GM12878 (cell line): ENCODE results near the gene HOXA2. TPM values are rescaled to one million over a fixed set of nuclear protein-coding genes. Genes with fewer than 3 reads are reported as not detected.

Experiments used
- ATAC-seq: fragments of 200-7000 bp; cut with Tn5 transposase; 3 replicates; pipeline ENCODE4 v1.9.1; 2020; ENCODE audit warnings: mild to moderate bottlenecking, moderate library complexity
- BruUV-seq: library from RNA; stranded (reverse); fragments of 400-500 nt; replicated peaks from 2 replicates; lab custom pipeline; 2021; lab: Mats Ljungman, UMichigan
- CTCF ChIA-PET: fragments of 300-600 bp; sonication (Branson Sonifier 250); formaldehyde crosslinking; extraction: SDS; loops from one replicate; lab custom pipeline; 2021; ENCODE audit warnings: inconsistent platforms; lab: Yijun Ruan, JAX
- POLR2A ChIA-PET: fragments of 350-600 bp; formaldehyde crosslinking; extraction: SDS; loops from one replicate; lab custom pipeline; 2021; ENCODE audit warnings: inconsistent platforms; lab: Charles Lee
- RAD21 ChIA-PET: fragments of 300-600 bp; sonication (Branson Sonifier 250); formaldehyde crosslinking; loops from one replicate; lab custom pipeline; 2023; ENCODE audit warnings: antibody characterized with exemption; ENCODE audit not compliant: unreplicated experiment; lab: Charles Lee
- SMC1A ChIA-PET: fragments of 300-600 bp; sonication (Branson Sonifier 250); formaldehyde crosslinking; loops from one replicate; lab custom pipeline; 2023; ENCODE audit not compliant: unreplicated experiment, uncharacterized antibody; lab: Charles Lee
- DNase-seq: peaks from one replicate; pipeline ENCODE4 v3.0.0-alpha.2; 2011; ENCODE audit warnings: low read depth, low spot score
- FAIRE-seq: peaks from 3 replicates; lab custom pipeline; 2011; peaks lifted over from hg19 to GRCh38; lab: Jason Lieb, UNC
- H2AFZ ChIP-seq: 2 replicates; pipeline ENCODE4 v1.6.0; 2011; ENCODE audit warnings: low read depth, low read length, control low read depth; ENCODE audit not compliant: control insufficient read depth
- H3K27ac ChIP-seq: 2 replicates; pipeline ENCODE4 v1.5.1; 2011; ENCODE audit warnings: control low read depth; ENCODE audit not compliant: control insufficient read depth, insufficient read depth
- H3K27me3 ChIP-seq, 2 experiments: replicated peaks in 1 of 2; 2 replicates each; pipeline versions ENCODE4 v1.6.0 to v1.6.1; 2011; ENCODE audit warnings: low read length in 1 of 2; ENCODE audit not compliant: control insufficient read depth in 2 of 2, insufficient read depth in 2 of 2
- H3K36me3 ChIP-seq, 2 experiments: 2 replicates each; pipeline ENCODE4 v1.5.1; 2011; ENCODE audit warnings: low read length in 1 of 2; ENCODE audit not compliant: control insufficient read depth in 2 of 2, insufficient read depth in 2 of 2
- H3K4me1 ChIP-seq: 2 replicates; pipeline ENCODE4 v1.6.1; 2011; ENCODE audit warnings: mild to moderate bottlenecking, low read length, moderate library complexity, mixed read lengths; ENCODE audit not compliant: control insufficient read depth, insufficient read depth
- H3K4me2 ChIP-seq: 2 replicates; pipeline ENCODE4 v1.6.0; 2011; ENCODE audit warnings: control low read depth; ENCODE audit not compliant: control insufficient read depth, insufficient read depth
- H3K4me3 ChIP-seq: fragments of 200-600 bp; sonication (generic); 2 replicates; pipeline ENCODE4 v1.5.1; 2016
- H3K79me2 ChIP-seq: 2 replicates; pipeline ENCODE4 v1.6.0; 2011; ENCODE audit warnings: low read length; ENCODE audit not compliant: control insufficient read depth, insufficient read depth
- H3K9ac ChIP-seq: 2 replicates; pipeline ENCODE4 v1.8.0; 2011; ENCODE audit warnings: low read length, control low read depth, mixed read lengths; ENCODE audit not compliant: control insufficient read depth, insufficient read depth
- H3K9me3 ChIP-seq: replicated peaks from 3 replicates; pipeline ENCODE4 v1.5.1; 2011; ENCODE audit warnings: mild to moderate bottlenecking, low read length; ENCODE audit not compliant: control insufficient read depth, insufficient read depth
- H4K20me1 ChIP-seq: 2 replicates; pipeline ENCODE4 v1.6.0; 2011; ENCODE audit not compliant: control insufficient read depth, insufficient read depth
- GABPA ChIP-seq: IDR thresholded peaks from 2 replicates; pipeline ENCODE4 v1.6.1; 2014; ENCODE audit warnings: antibody characterized with exemption, low read depth, mild to moderate bottlenecking, inconsistent platforms
- JUNB ChIP-seq: IDR thresholded peaks from 2 replicates; pipeline ENCODE4 v1.6.1; 2016; ENCODE audit warnings: antibody characterized with exemption, mild to moderate bottlenecking
- MTA3 ChIP-seq: IDR thresholded peaks from 2 replicates; pipeline ENCODE4 v1.6.1; 2012; ENCODE audit warnings: low read length, inconsistent platforms, borderline replicate concordance
- MYC ChIP-seq: IDR thresholded peaks from 2 replicates; pipeline ENCODE4 v1.6.1; 2011; ENCODE audit warnings: mild to moderate bottlenecking, low read length, moderate library complexity, inconsistent platforms; ENCODE audit not compliant: insufficient read depth, insufficient replicate concordance, insufficient read length, severe bottlenecking
- NBN ChIP-seq: fragments of 450-650 bp; IDR thresholded peaks from 2 replicates; pipeline ENCODE4 v1.6.1; 2016
- NR2C2 ChIP-seq: IDR thresholded peaks from 2 replicates; pipeline ENCODE4 v1.6.1; 2011; ENCODE audit warnings: borderline replicate concordance, low read depth; ENCODE audit not compliant: control insufficient read depth, insufficient read length
- SREBF2 ChIP-seq: IDR thresholded peaks from 2 replicates; pipeline ENCODE4 v1.6.1; 2012; ENCODE audit warnings: mild to moderate bottlenecking, low read length
- SUPT20H ChIP-seq: IDR thresholded peaks from 2 replicates; pipeline ENCODE4 v1.6.1; 2011; ENCODE audit warnings: low read depth, mild to moderate bottlenecking, low read length, moderate library complexity, borderline replicate concordance; ENCODE audit not compliant: control insufficient read depth
- ZNF207 ChIP-seq: fragments of 450-650 bp; IDR thresholded peaks from 2 replicates; pipeline ENCODE4 v1.6.1; 2014; ENCODE audit warnings: antibody characterized with exemption, mild to moderate bottlenecking, borderline replicate concordance
- WGBS: methylation state at CpG from one replicate; pipeline ENCODE4 v1.1.6; 2016; ENCODE audit warnings: low lambda C conversion rate; ENCODE audit not compliant: insufficient replicate concordance, insufficient coverage; ENCODE audit errors: missing lambda C conversion rate; 5-methylcytosine and 5-hydroxymethylcytosine counted together
- in situ Hi-C: fragments of 300-500 bp; cut with MboI; formaldehyde crosslinking; loops from 9 replicates; pipeline ENCODE4 v1.14.3; 2018; ENCODE audit warnings: mixed read lengths
- intact Hi-C: fragments of 100-400 bp; cut with micrococcal nuclease; formaldehyde crosslinking; loops from one replicate; pipeline ENCODE4 v1.14.2; 2022; ENCODE audit not compliant: unreplicated experiment
- polyA plus RNA-seq, 11 experiments: library from polyadenylated mRNA; depleted of rRNA in 4 of 11; unstranded in 6 of 11; stranded (reverse) in 5 of 11; fragments of >200 nt; fragmentation: Nextera tagmentation in 4 of 11; fragmentation: Illumina TruSeq in 1 of 11; extraction: Ambion mirVana in 4 of 11; extraction: Trizol in 1 of 11; gene quantifications; 1 replicate in 1 of 11; 2 replicates in 10 of 11; pipeline versions ENCODE4 v1.2.1 to v1.2.3, GENCODE V29; 2011 to 2016; ENCODE audit warnings: inconsistent platforms in 2 of 11, missing spikeins in 2 of 11, low read depth in 1 of 11
- total RNA-seq, 4 experiments: library from RNA; depleted of rRNA in 3 of 4; stranded (reverse); fragments of >200 nt in 3 of 4; fragmentation: Illumina TruSeq in 1 of 4; extraction: Trizol in 1 of 4; gene quantifications; 2 replicates each; pipeline versions ENCODE4 v1.2.1 to v1.2.3, GENCODE V29; 2013 to 2021
- TF ChIP-seq, protein P1 (sequence below): IDR thresholded peaks from 2 replicates; pipeline ENCODE4 v1.6.1; 2012; ENCODE audit warnings: low read length, inconsistent platforms
- TF ChIP-seq, protein P2 (sequence below): fragments of 450-650 bp; IDR thresholded peaks from 2 replicates; pipeline ENCODE4 v1.6.1; 2017; ENCODE audit warnings: mild to moderate bottlenecking, moderate library complexity
- TF ChIP-seq, protein P3 (sequence below): IDR thresholded peaks from 2 replicates; pipeline ENCODE4 v1.6.1; 2011; ENCODE audit warnings: borderline replicate concordance, low read depth, mild to moderate bottlenecking, moderate library complexity, low read length; ENCODE audit not compliant: insufficient read depth, poor library complexity, severe bottlenecking
- TF ChIP-seq, protein P4 (sequence below): fragments of 450-650 bp; IDR thresholded peaks from 2 replicates; pipeline ENCODE4 v1.6.1; 2017; ENCODE audit warnings: borderline replicate concordance

HOXA2 gene
- total and polyA plus RNA-seq, 10 of the 15 experiments (the other 5 are each of a cell fraction or from before 2014, with no cell fraction given), result not detected

DNA sequence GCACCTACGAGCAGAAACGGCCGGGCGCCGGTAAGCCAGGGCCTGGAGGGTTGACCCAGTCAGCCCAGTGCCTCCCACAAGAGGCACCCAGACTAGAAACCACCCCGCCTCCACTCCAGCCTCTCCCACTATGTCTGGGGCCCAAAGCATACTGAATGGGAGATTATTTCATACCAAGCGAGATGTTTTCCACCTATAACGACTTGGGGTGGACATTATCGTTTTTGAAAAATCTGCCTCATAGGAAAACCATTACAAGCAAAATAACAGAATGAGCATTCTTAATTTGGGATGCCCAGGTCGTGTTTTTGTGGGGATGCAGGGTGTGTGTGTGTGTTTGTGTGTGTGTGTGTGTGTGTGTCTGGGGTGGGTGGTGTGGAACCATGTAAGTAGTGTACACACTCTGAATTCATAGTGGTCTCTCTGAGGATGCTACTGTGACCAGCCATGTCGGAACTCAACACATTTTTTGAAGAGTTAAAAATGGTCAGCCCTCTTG is 43.5 kb upstream of the HOXA2 start:
- no peaks in the 10 kb centered on the region for H3K36me3 ChIP-seq
- H3K4me2 ChIP-seq, result no peak overlapping the region
- in situ Hi-C loops, result no loop called here
- ATAC-seq, result no peak
- no peak for DNase-seq
- no peak overlapping the region for H2AFZ ChIP-seq
- intact Hi-C loops, result no loop called here
- ChIA-PET SMC1A (no interaction called here), POLR2A (no interaction called here), RAD21 (no interaction called here), CTCF (interaction anchor here (0.8 kb wide), 1 partner anchor 466 kb away, joined by 3 read pairs; no protein-coding TSS in a partner anchor)
- H3K9ac ChIP-seq, result no peak overlapping the region
- 82% methylated on average over 11 of the region's 11 CpGs for WGBS
- BruUV-seq, result no TSS peak
- H3K4me3 ChIP-seq, result no peak overlapping the region
- H3K27me3 ChIP-seq, result peaks cover 8 to 23% of the 10 kb centered on the region in 2 experiments
- no peak overlapping the region for H3K27ac ChIP-seq
- no peaks in the 10 kb centered on the region for H3K79me2 ChIP-seq
- no peak for FAIRE-seq
- H3K4me1 ChIP-seq, result no peaks in the 10 kb centered on the region
- no peaks in the 10 kb centered on the region; the same call in 2 of the 3 replicates for H3K9me3 ChIP-seq
- H4K20me1 ChIP-seq, result no peaks in the 10 kb centered on the region
- TF ChIP-seq, protein P1, sequence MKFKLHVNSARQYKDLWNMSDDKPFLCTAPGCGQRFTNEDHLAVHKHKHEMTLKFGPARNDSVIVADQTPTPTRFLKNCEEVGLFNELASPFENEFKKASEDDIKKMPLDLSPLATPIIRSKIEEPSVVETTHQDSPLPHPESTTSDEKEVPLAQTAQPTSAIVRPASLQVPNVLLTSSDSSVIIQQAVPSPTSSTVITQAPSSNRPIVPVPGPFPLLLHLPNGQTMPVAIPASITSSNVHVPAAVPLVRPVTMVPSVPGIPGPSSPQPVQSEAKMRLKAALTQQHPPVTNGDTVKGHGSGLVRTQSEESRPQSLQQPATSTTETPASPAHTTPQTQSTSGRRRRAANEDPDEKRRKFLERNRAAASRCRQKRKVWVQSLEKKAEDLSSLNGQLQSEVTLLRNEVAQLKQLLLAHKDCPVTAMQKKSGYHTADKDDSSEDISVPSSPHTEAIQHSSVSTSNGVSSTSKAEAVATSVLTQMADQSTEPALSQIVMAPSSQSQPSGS, result no peak
- TF ChIP-seq GABPA (no peak), SUPT20H (no peak), SREBF2 (no peak), NBN (no peak), MTA3 (no peak), NR2C2 (no peak), ZNF207 (no peak), JUNB (no peak), MYC (no peak)
- TF ChIP-seq, protein P2, sequence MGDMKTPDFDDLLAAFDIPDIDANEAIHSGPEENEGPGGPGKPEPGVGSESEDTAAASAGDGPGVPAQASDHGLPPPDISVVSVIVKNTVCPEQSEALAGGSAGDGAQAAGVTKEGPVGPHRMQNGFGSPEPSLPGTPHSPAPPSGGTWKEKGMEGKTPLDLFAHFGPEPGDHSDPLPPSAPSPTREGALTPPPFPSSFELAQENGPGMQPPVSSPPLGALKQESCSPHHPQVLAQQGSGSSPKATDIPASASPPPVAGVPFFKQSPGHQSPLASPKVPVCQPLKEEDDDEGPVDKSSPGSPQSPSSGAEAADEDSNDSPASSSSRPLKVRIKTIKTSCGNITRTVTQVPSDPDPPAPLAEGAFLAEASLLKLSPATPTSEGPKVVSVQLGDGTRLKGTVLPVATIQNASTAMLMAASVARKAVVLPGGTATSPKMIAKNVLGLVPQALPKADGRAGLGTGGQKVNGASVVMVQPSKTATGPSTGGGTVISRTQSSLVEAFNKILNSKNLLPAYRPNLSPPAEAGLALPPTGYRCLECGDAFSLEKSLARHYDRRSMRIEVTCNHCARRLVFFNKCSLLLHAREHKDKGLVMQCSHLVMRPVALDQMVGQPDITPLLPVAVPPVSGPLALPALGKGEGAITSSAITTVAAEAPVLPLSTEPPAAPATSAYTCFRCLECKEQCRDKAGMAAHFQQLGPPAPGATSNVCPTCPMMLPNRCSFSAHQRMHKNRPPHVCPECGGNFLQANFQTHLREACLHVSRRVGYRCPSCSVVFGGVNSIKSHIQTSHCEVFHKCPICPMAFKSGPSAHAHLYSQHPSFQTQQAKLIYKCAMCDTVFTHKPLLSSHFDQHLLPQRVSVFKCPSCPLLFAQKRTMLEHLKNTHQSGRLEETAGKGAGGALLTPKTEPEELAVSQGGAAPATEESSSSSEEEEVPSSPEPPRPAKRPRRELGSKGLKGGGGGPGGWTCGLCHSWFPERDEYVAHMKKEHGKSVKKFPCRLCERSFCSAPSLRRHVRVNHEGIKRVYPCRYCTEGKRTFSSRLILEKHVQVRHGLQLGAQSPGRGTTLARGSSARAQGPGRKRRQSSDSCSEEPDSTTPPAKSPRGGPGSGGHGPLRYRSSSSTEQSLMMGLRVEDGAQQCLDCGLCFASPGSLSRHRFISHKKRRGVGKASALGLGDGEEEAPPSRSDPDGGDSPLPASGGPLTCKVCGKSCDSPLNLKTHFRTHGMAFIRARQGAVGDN, result no peak
- TF ChIP-seq, protein P3, sequence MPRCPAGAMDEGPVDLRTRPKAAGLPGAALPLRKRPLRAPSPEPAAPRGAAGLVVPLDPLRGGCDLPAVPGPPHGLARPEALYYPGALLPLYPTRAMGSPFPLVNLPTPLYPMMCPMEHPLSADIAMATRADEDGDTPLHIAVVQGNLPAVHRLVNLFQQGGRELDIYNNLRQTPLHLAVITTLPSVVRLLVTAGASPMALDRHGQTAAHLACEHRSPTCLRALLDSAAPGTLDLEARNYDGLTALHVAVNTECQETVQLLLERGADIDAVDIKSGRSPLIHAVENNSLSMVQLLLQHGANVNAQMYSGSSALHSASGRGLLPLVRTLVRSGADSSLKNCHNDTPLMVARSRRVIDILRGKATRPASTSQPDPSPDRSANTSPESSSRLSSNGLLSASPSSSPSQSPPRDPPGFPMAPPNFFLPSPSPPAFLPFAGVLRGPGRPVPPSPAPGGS, result no peak
- TF ChIP-seq, protein P4, sequence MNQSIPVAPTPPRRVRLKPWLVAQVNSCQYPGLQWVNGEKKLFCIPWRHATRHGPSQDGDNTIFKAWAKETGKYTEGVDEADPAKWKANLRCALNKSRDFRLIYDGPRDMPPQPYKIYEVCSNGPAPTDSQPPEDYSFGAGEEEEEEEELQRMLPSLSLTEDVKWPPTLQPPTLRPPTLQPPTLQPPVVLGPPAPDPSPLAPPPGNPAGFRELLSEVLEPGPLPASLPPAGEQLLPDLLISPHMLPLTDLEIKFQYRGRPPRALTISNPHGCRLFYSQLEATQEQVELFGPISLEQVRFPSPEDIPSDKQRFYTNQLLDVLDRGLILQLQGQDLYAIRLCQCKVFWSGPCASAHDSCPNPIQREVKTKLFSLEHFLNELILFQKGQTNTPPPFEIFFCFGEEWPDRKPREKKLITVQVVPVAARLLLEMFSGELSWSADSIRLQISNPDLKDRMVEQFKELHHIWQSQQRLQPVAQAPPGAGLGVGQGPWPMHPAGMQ, result no peak
